Cardiac muscle cell (in vitro differentiated cells and primary cell): Measurements from ENCODE around the gene RCCD1. TPM values are rescaled to one million over a fixed set of nuclear protein-coding genes. Genes with fewer than 3 reads are reported as not detected.
A peak's percentile ranks its signal among the peaks of the same experiment; 100 is the strongest.

Experiments
- DNase-seq, 2 donors: peaks; one replicate each; pipeline versions ENCODE4 v3.0.0 to v3.0.0-alpha.2; 2010 to 2017; ENCODE audit warnings: low read depth in 1 of 2, low spot score in 1 of 2
- H3K27ac ChIP-seq: fragments of 200-600 bp; sonication (generic); 2 replicates; pipeline ENCODE4 v1.5.1; 2016
- H3K27me3 ChIP-seq: fragments of 200-600 bp; sonication (generic); 2 replicates; pipeline ENCODE4 v1.6.0; 2016; ENCODE audit warnings: control low read depth
- H3K36me3 ChIP-seq: fragments of 200-600 bp; sonication (generic); 2 replicates; pipeline ENCODE4 v1.5.1; 2016; ENCODE audit warnings: control low read depth
- H3K4me1 ChIP-seq: fragments of 200-600 bp; sonication (generic); 2 replicates; pipeline ENCODE4 v1.8.1; 2017; ENCODE audit warnings: low read depth, mild to moderate bottlenecking, mixed run types
- H3K4me3 ChIP-seq: fragments of 200-600 bp; sonication (generic); 2 replicates; pipeline ENCODE4 v1.5.1; 2016; ENCODE audit warnings: mild to moderate bottlenecking
- H3K9me3 ChIP-seq: fragments of 200-600 bp; sonication (generic); 2 replicates; pipeline ENCODE4 v1.5.1; 2017; ENCODE audit warnings: low read depth, mild to moderate bottlenecking, control low read depth
- CTCF ChIP-seq: IDR thresholded peaks from 2 replicates; pipeline ENCODE4 v1.5.1; 2012; ENCODE audit warnings: low read depth, mild to moderate bottlenecking, low read length
- polyA plus RNA-seq: library from polyadenylated mRNA; unstranded; fragments of >200 nt; fragmentation: Nextera tagmentation; extraction: Ambion mirVana; gene quantifications from 2 replicates; pipeline ENCODE4 v1.2.1, GENCODE V29; 2016
- total RNA-seq: library from RNA; depleted of rRNA; stranded (reverse); fragments of >200 nt; gene quantifications from 2 replicates; pipeline ENCODE4 v1.2.3, GENCODE V29; 2016

RCCD1 gene
- total RNA-seq: 18.6 and 43.0 TPM in 2 replicates
- 32.8 and 50.6 TPM in 2 replicates for polyA plus RNA-seq

GRCh38 chr15:90954712-90955623, at the start of gene RCCD1:
Gene RCCD1 (plus strand): TSS chr15:90954884. CDS start chr15:90956735, 1,851 bp downstream.
- no peaks in the 10 kb centered on the region for H3K9me3 ChIP-seq
- H3K27ac ChIP-seq: peak within 1 kb of the TSS; percentile 42
- peak; percentile 95 to 97 for DNase-seq
- H3K27me3 ChIP-seq: no peaks in the 10 kb centered on the region
- peaks cover 9% of the 10 kb centered on the region for H3K4me1 ChIP-seq
- H3K4me3 ChIP-seq: peak within 1 kb of the TSS; percentile 60
- TF ChIP-seq CTCF: no peak
- H3K36me3 ChIP-seq: peaks cover 23% of the 10 kb centered on the region

GRCh38 chr15:90905306-90906180, 49.1 kb upstream of the RCCD1 start:
- H3K4me1 ChIP-seq: peaks cover 21% of the 10 kb centered on the region
- H3K4me3 ChIP-seq: no peak overlapping the region
- no peak overlapping the region for H3K27ac ChIP-seq
- no peak for DNase-seq
- no peak for TF ChIP-seq CTCF
- H3K36me3 ChIP-seq: peaks cover 21% of the 10 kb centered on the region
- no peaks in the 10 kb centered on the region for H3K9me3 ChIP-seq
- H3K27me3 ChIP-seq: no peaks in the 10 kb centered on the region

GRCh38 chr15:90906181-90906849, 48.4 kb upstream of the RCCD1 start:
- peaks cover 26% of the 10 kb centered on the region for H3K36me3 ChIP-seq
- H3K4me3 ChIP-seq: no peak overlapping the region
- no peak overlapping the region for H3K27ac ChIP-seq
- no peaks in the 10 kb centered on the region for H3K9me3 ChIP-seq
- no peak for DNase-seq
- H3K4me1 ChIP-seq: peaks cover 21% of the 10 kb centered on the region
- no peaks in the 10 kb centered on the region for H3K27me3 ChIP-seq
- no peak for TF ChIP-seq CTCF

- Histone ChIP-seq H3K36me3 (peaks cover 28% of the 10 kb centered on the region), H3K9me3 (no peaks in the 10 kb centered on the region), H3K4me1 (peaks cover 15% of the 10 kb centered on the region), H3K27me3 (no peaks in the 10 kb centered on the region), H3K27ac (peak overlapping the region; percentile 88), H3K4me3 (no peak overlapping the region)
- no peak for TF ChIP-seq CTCF
- no peak for DNase-seq
Observed at GRCh38 chr15:90907051-90907660, 47.5 kb upstream of the RCCD1 start.
